Spleen (tissue), 11 donors: ENCODE measurements around the gene GPR78. TPM values are rescaled to one million over a fixed set of nuclear protein-coding genes. Genes with fewer than 3 reads are reported as not detected.

Experiments
- DNase-seq: peaks from one replicate; pipeline ENCODE4 v3.0.0-alpha.2; 2020
- H3K27ac ChIP-seq, 8 donors: fragments of 200-600 bp; sonication (generic) in 7 of 8; 1 replicate in 4 of 8; 2 replicates in 4 of 8; pipeline versions ENCODE4 v1.5.0 to v1.8.0; 2016 to 2021; ENCODE audit warnings: inconsistent platforms in 4 of 8, mild to moderate bottlenecking in 4 of 8, moderate library complexity in 1 of 8
- H3K27me3 ChIP-seq, 7 donors: fragments of 200-600 bp; sonication (generic) in 6 of 7; replicated peaks in 1 of 7; 1 replicate in 4 of 7; 2 replicates in 3 of 7; pipeline versions ENCODE4 v1.5.0 to v1.8.0; 2016 to 2021; ENCODE audit warnings: inconsistent platforms in 3 of 7, mild to moderate bottlenecking in 1 of 7
- H3K36me3 ChIP-seq, 6 donors: fragments of 200-600 bp; sonication (generic) in 5 of 6; 1 replicate in 4 of 6; 2 replicates in 2 of 6; pipeline versions ENCODE4 v1.5.0 to v1.8.0; 2016 to 2021; ENCODE audit warnings: inconsistent platforms in 2 of 6
- H3K4me1 ChIP-seq, 6 donors: fragments of 200-600 bp; sonication (generic) in 5 of 6; 1 replicate in 3 of 6; 2 replicates in 3 of 6; pipeline versions ENCODE4 v1.5.0 to v1.8.0; 2016 to 2021; ENCODE audit warnings: inconsistent platforms in 3 of 6
- H3K4me3 ChIP-seq, 8 donors: fragments of 200-600 bp; sonication (generic) in 7 of 8; 1 replicate in 4 of 8; 2 replicates in 4 of 8; pipeline versions ENCODE4 v1.5.0 to v1.8.0; 2016 to 2021; ENCODE audit warnings: inconsistent platforms in 4 of 8, mild to moderate bottlenecking in 4 of 8, moderate library complexity in 2 of 8
- H3K9me3 ChIP-seq, 8 donors: fragments of 200-600 bp; sonication (generic) in 7 of 8; 1 replicate in 4 of 8; 2 replicates in 4 of 8; pipeline versions ENCODE4 v1.5.0 to v1.8.0; 2016 to 2021; ENCODE audit warnings: inconsistent platforms in 4 of 8
- CTCF ChIP-seq, 11 experiments: fragments of 200-600 bp in 7 of 11; fragments of 450-650 bp in 4 of 11; sonication (generic) in 4 of 11; IDR thresholded peaks in 8 of 11; conservative IDR thresholded peaks in 3 of 11; 1 replicate in 7 of 11; 2 replicates in 4 of 11; pipeline versions ENCODE4 v1.4.0 to v1.8.0; 2016 to 2021; ENCODE audit warnings: antibody characterized with exemption in 11 of 11, inconsistent platforms in 4 of 11, mild to moderate bottlenecking in 1 of 11
- POLR2A ChIP-seq, 3 donors: fragments of 450-650 bp; IDR thresholded peaks; one replicate each; pipeline ENCODE4 v1.5.1; 2017; ENCODE audit warnings: antibody characterized with exemption in 3 of 3, mild to moderate bottlenecking in 1 of 3
- POLR2AphosphoS5 ChIP-seq, 3 donors: sonication (generic); formaldehyde crosslinking; IDR thresholded peaks; one replicate each; pipeline ENCODE4 v1.5.1; 2017; ENCODE audit warnings: antibody characterized with exemption in 3 of 3
- WGBS, 5 donors: extraction: QIAGEN DNeasy Blood & Tissue Kit in 3 of 5; methylation state at CpG; one replicate each; pipeline versions ENCODE4 v1.1.5 to v1.1.7; 2013 to 2018; 5-methylcytosine and 5-hydroxymethylcytosine counted together
- intact Hi-C: fragments of 100-400 bp; cut with DNase I; formaldehyde crosslinking; loops from one replicate; pipeline ENCODE4 v1.15.0; 2023; ENCODE audit warnings: low total_unique reads
- polyA plus RNA-seq, 3 donors: library from polyadenylated mRNA; stranded (reverse); fragments of 200-250 nt; gene quantifications; one replicate each; pipeline ENCODE4 v1.2.1, GENCODE V29; 2013
- total RNA-seq, 7 donors: library from RNA; depleted of rRNA in 3 of 7; stranded (reverse); fragments of >200 nt in 3 of 7; fragmentation: NEBNext Ultra II Directional in 4 of 7; extraction: Animal tissue kit (Norgen Biotek cat#: 25700) in 4 of 7; gene quantifications; one replicate each; pipeline versions ENCODE4 v1.1.0 to v1.2.1, GENCODE V29; 2016 to 2021
- donor health status: healthy with polysubstance abuse.
- donor health status: DM: no; HTN: no; CAD: no; lungs with moderate emphysema.
- donor health status: DM: no; HTN: no; CAD: no.
- donor health status: Bipolar disorder and iron deficiency.
- donor health status: healthy.
- donor health status: DM: no; HTN: no; CAD: no.
- donor health status: DM: yes; HTN: yes; CAD: no.

Gene GPR78
- total and polyA plus RNA-seq, 10 donors: 0.07 to 1.5 (median 0.12) TPM; not detected in 5

- intact Hi-C loops: no loop called here
- DNase-seq: peak; percentile 61
- H3K27me3 ChIP-seq: peaks cover 0 to 19% (median 0%) of the 10 kb centered on the region in 7 donors
- no peak for TF ChIP-seq CTCF (IDR thresholded peaks at IDR 0.05 in 8 of 11, conservative IDR thresholded peaks at IDR 0.05 in 3 of 11)
- TF ChIP-seq POLR2AphosphoS5 (IDR thresholded peaks at IDR 0.05): no peak
- no peak for TF ChIP-seq POLR2A (IDR thresholded peaks at IDR 0.05)
- H3K4me1 ChIP-seq: no peaks in the 10 kb centered on the region
- no peak overlapping the region for H3K27ac ChIP-seq
- H3K4me3 ChIP-seq: no peak overlapping the region
- peaks cover 0 to 6% (median 0%) of the 10 kb centered on the region in 8 donors for H3K9me3 ChIP-seq
- WGBS, 5 donors: 54 to 90% (median 77%) methylated on average over 8 of the region's 8 CpGs
- no peaks in the 10 kb centered on the region for H3K36me3 ChIP-seq
Measured at GRCh38 chr4:8546766-8547107, 33.5 kb upstream of the GPR78 start.

- H3K27ac ChIP-seq: no peak overlapping the region
- intact Hi-C loops: no loop called here
- no peaks in the 10 kb centered on the region for H3K36me3 ChIP-seq
- peaks cover 0 to 9% (median 0%) of the 10 kb centered on the region in 8 donors for H3K9me3 ChIP-seq
- 59 to 65% (median 61%) methylated on average over 13 to 16 of the region's 16 CpGs for WGBS, 5 donors
- TF ChIP-seq POLR2AphosphoS5 (IDR thresholded peaks at IDR 0.05): no peak
- TF ChIP-seq CTCF (IDR thresholded peaks at IDR 0.05 in 8 of 11, conservative IDR thresholded peaks at IDR 0.05 in 3 of 11): peak in 6 of 11 experiments; percentile 8 to 30 (median 20)
- no peak for TF ChIP-seq POLR2A (IDR thresholded peaks at IDR 0.05)
- peak; percentile 37 for DNase-seq
- no peak overlapping the region for H3K4me3 ChIP-seq
- H3K27me3 ChIP-seq: peaks cover 0 to 19% (median 0%) of the 10 kb centered on the region in 7 donors
- no peaks in the 10 kb centered on the region for H3K4me1 ChIP-seq
Measured at GRCh38 chr4:8547108-8547911, 32.9 kb upstream of the GPR78 start.

- TF ChIP-seq POLR2A (IDR thresholded peaks at IDR 0.05): no peak
- no peak overlapping the region for H3K4me3 ChIP-seq
- peak; percentile 56 for DNase-seq
- H3K9me3 ChIP-seq: peaks cover 0 to 9% (median 0%) of the 10 kb centered on the region in 8 donors
- H3K27me3 ChIP-seq: peaks cover 0 to 19% (median 0%) of the 10 kb centered on the region in 7 donors
- no peaks in the 10 kb centered on the region for H3K36me3 ChIP-seq
- intact Hi-C loops: no loop called here
- H3K4me1 ChIP-seq: no peaks in the 10 kb centered on the region
- H3K27ac ChIP-seq: no peak overlapping the region
- 86 to 94% (median 94%) methylated on average over 15 to 16 of the region's 16 CpGs for WGBS, 5 donors
Measured at GRCh38 chr4:8547912-8548730, 32.1 kb upstream of the GPR78 start.

- H3K27me3 ChIP-seq: peaks cover 0 to 19% (median 0%) of the 10 kb centered on the region in 7 donors
- no peak overlapping the region for H3K4me3 ChIP-seq
- 79 to 82% (median 80%) methylated on average over 13 to 14 of the region's 14 CpGs for WGBS, 5 donors
- H3K9me3 ChIP-seq: peaks cover 0 to 9% (median 0%) of the 10 kb centered on the region in 8 donors
- intact Hi-C loops: no loop called here
- no peaks in the 10 kb centered on the region for H3K36me3 ChIP-seq
- TF ChIP-seq POLR2A (IDR thresholded peaks at IDR 0.05) (no peak), CTCF (IDR thresholded peaks at IDR 0.05 in 8 of 11, conservative IDR thresholded peaks at IDR 0.05 in 3 of 11) (no peak), POLR2AphosphoS5 (IDR thresholded peaks at IDR 0.05) (no peak)
- peak; percentile 36 for DNase-seq
- H3K4me1 ChIP-seq: no peaks in the 10 kb centered on the region
- no peak overlapping the region for H3K27ac ChIP-seq
Measured at GRCh38 chr4:8548731-8549351, 31.4 kb upstream of the GPR78 start.
